CD4-positive, alpha-beta T cell treated with Interleukin-2 at 100 ng/mL for 4 hours (primary cell): ENCODE data around the gene PPP3CA.
"Not testable (repeated sequence)": the region's sequence is repeated elsewhere in the genome, so short reads cannot be mapped to it uniquely, and the experiment has no call there.

Source experiments
- DNase-seq: peaks from one replicate; pipeline ENCODE4 v3.0.0-alpha.2; 2020; ENCODE audit warnings: low spot score

PPP3CA gene

GRCh38 chr4:101141855-101142254 lies 205.5 kb downstream of the PPP3CA start:
- no peak for DNase-seq

GRCh38 chr4:101141230-101141629 lies 206.1 kb downstream of the PPP3CA start:
- no peak for DNase-seq

- no peak for DNase-seq
Measured at GRCh38 chr4:101140228-101140627, 207.1 kb downstream of the PPP3CA start.

- DNase-seq: no peak
Measured at GRCh38 chr4:101136373-101137370, 210.7 kb downstream of the PPP3CA start.

GRCh38 chr4:101135371-101136010 lies 211.8 kb downstream of the PPP3CA start:
- no peak for DNase-seq

GRCh38 chr4:101131058-101131457 lies 216.3 kb downstream of the PPP3CA start:
- DNase-seq: not testable (repeated sequence)

- DNase-seq: not testable (repeated sequence)
Measured at GRCh38 chr4:101128898-101129297, 218.4 kb downstream of the PPP3CA start.

GRCh38 chr4:101128473-101128872 lies 218.9 kb downstream of the PPP3CA start:
- DNase-seq: no peak

- DNase-seq: no peak
Measured at GRCh38 chr4:101127176-101127790, 220.0 kb downstream of the PPP3CA start.

GRCh38 chr4:101126059-101126458 lies 221.3 kb downstream of the PPP3CA start:
- no peak for DNase-seq

GRCh38 chr4:101125045-101125942 lies 222.0 kb downstream of the PPP3CA start:
- no peak for DNase-seq

- no peak for DNase-seq
Measured at GRCh38 chr4:101123231-101123630, 224.1 kb downstream of the PPP3CA start.

- no peak for DNase-seq
Measured at GRCh38 chr4:101122019-101122418, 225.3 kb downstream of the PPP3CA start.

- DNase-seq: no peak
Measured at GRCh38 chr4:101119141-101119540, 228.2 kb downstream of the PPP3CA start.

GRCh38 chr4:101118617-101119016 lies 228.7 kb downstream of the PPP3CA start:
- no peak for DNase-seq

- DNase-seq: no peak
Measured at GRCh38 chr4:101115887-101116286, 231.4 kb downstream of the PPP3CA start.

GRCh38 chr4:101114936-101115372 lies 232.4 kb downstream of the PPP3CA start:
- DNase-seq: no peak

GRCh38 chr4:101104312-101105052 lies 242.8 kb downstream of the PPP3CA start:
- DNase-seq: no peak

- DNase-seq: no peak
Measured at GRCh38 chr4:101103381-101104142, 243.8 kb downstream of the PPP3CA start.

- no peak for DNase-seq
Measured at GRCh38 chr4:101102114-101102742, 245.1 kb downstream of the PPP3CA start.
